ENCODE measurements around the gene STIM1. TPM values are rescaled to one million over a fixed set of nuclear protein-coding genes. Genes with fewer than 3 reads are reported as not detected.

STIM1 gene
- total RNA-seq, 4 donors from 2014 or later: 65.2 to 150 (median 92.6) TPM

DNA sequence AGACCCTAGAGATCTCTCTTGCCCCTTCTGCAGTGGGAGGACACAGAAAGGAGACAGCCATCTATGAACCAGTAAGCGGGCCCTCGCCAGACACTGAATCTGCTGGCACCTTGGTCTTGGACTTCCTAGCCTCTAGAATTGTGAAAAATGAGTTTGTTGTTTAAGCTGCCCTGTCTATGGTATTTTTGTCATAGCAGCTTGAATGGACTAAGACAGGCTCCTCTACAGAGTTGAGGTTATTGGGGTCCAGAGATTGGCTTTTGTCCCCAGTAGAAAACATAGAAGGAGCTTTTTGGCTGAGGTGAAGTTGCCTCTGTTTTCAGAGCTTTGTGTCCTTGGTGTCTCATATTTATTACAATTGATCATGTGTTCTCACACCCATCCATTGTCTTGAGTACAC lies 77.2 kb downstream of the STIM1 start:
- Histone ChIP-seq H3K27ac (replicated peaks in 1 of 4) (no peak overlapping the region), H3K27me3 (no peaks in the 10 kb centered on the region), H3K9me3 (no peaks in the 10 kb centered on the region), H3K36me3 (no peaks in the 10 kb centered on the region), H3K4me1 (peaks cover 39 to 66% (median 50%) of the 10 kb centered on the region in 4 donors), H3K4me3 (no peak overlapping the region)
- WGBS: 100% methylated on average over 2 of the region's 2 CpGs
- intact Hi-C loops (cut with DNase I): no loop called here
- no peak for DNase-seq (ENCODE audit: extremely low spot score)
- TF ChIP-seq EP300 (IDR thresholded peaks at IDR 0.05) (no peak), POLR2A (IDR thresholded peaks at IDR 0.05; ENCODE audit: low read depth) (no peak)

GRCh38 chr11:3933165-3933628 lies 77.7 kb downstream of the STIM1 start:
- TF ChIP-seq POLR2AphosphoS5 (IDR thresholded peaks at IDR 0.05): no peak
- no peak for TF ChIP-seq CTCF (IDR thresholded peaks at IDR 0.05)
- no peak for TF ChIP-seq POLR2A (IDR thresholded peaks at IDR 0.05; ENCODE audit: low read depth)
- TF ChIP-seq EP300 (IDR thresholded peaks at IDR 0.05): no peak
- 87% methylated on average over 1 of the region's 1 CpG for WGBS
- DNase-seq (ENCODE audit: extremely low spot score): no peak
- no peaks in the 10 kb centered on the region for H3K36me3 ChIP-seq
- no peak overlapping the region for H3K4me3 ChIP-seq
- H3K27me3 ChIP-seq: no peaks in the 10 kb centered on the region
- no peaks in the 10 kb centered on the region for H3K9me3 ChIP-seq
- H3K4me1 ChIP-seq: peaks cover 39 to 66% (median 51%) of the 10 kb centered on the region in 4 donors
- no peak overlapping the region for H3K27ac ChIP-seq (replicated peaks in 1 of 4)
- intact Hi-C loops (cut with DNase I): no loop called here

DNA sequence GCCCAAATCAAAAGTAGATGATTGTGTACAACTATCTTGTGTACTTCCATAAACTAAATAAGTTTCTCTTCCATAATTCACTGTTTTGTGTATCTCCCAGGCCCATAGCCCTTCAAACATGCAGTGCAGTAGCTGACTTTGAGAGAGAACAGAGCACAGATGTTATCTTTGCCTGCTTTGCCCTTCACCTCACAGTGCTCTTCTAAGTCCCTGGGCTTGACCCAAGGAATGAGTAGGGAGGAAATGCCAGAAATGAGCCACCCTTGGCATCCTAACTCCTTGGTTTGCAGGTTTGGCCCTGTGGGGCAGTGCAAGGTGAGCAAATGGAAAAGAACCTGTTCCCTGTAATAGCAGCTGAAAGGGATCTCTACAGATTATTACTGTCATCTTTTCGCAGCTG lies 79.2 kb downstream of the STIM1 start:
- TF ChIP-seq CTCF (IDR thresholded peaks at IDR 0.05) (no peak), POLR2AphosphoS5 (IDR thresholded peaks at IDR 0.05) (no peak), POLR2A (IDR thresholded peaks at IDR 0.05; ENCODE audit: low read depth) (no peak), EP300 (IDR thresholded peaks at IDR 0.05) (no peak)
- Histone ChIP-seq H3K4me3 (no peak overlapping the region), H3K4me1 (peaks cover 30 to 70% (median 51%) of the 10 kb centered on the region in 4 donors), H3K36me3 (no peaks in the 10 kb centered on the region), H3K9me3 (no peaks in the 10 kb centered on the region), H3K27ac (replicated peaks in 1 of 4) (no peak overlapping the region), H3K27me3 (no peaks in the 10 kb centered on the region)
- 75% methylated on average over 1 of the region's 1 CpG for WGBS
- intact Hi-C loops (cut with DNase I): no loop called here
- DNase-seq (ENCODE audit: extremely low spot score): no peak

- no peaks in the 10 kb centered on the region for H3K27me3 ChIP-seq
- WGBS: 92% methylated on average over 1 of the region's 1 CpG
- DNase-seq (ENCODE audit: extremely low spot score): no peak
- H3K4me1 ChIP-seq: peaks cover 23 to 68% (median 49%) of the 10 kb centered on the region in 4 donors
- intact Hi-C loops (cut with DNase I): no loop called here
- H3K27ac ChIP-seq (replicated peaks in 1 of 4): no peak overlapping the region
- TF ChIP-seq EP300 (IDR thresholded peaks at IDR 0.05) (no peak), POLR2A (IDR thresholded peaks at IDR 0.05; ENCODE audit: low read depth) (no peak), POLR2AphosphoS5 (IDR thresholded peaks at IDR 0.05) (no peak), CTCF (IDR thresholded peaks at IDR 0.05) (no peak)
- H3K4me3 ChIP-seq: no peak overlapping the region
- no peaks in the 10 kb centered on the region for H3K9me3 ChIP-seq
- no peaks in the 10 kb centered on the region for H3K36me3 ChIP-seq
These were observed 81.1 kb downstream of the STIM1 start for GRCh38 chr11:3936517-3936916.

DNA sequence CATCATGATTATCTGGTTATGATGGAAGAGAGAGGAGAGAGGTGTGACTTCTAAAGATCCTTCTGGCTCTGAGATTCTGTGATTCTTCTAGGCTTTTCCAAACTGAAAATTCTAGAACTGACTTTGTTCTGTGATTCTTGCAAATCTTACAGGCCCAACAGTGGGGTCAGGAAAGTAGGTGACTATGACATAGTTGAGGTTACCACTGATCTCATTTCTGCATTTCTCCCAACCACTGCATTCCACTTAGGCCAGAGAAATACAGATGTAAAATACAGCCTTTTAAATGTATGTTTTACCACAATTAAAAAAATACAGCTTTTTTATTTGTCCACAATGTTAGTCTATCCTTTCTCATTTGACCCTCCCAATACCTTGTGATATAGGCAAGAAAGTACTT lies 83.7 kb downstream of the STIM1 start:
- intact Hi-C loops (cut with DNase I): no loop called here
- no peaks in the 10 kb centered on the region for H3K9me3 ChIP-seq
- no peak for TF ChIP-seq POLR2AphosphoS5 (IDR thresholded peaks at IDR 0.05)
- TF ChIP-seq CTCF (IDR thresholded peaks at IDR 0.05): no peak
- no peak for TF ChIP-seq EP300 (IDR thresholded peaks at IDR 0.05)
- no peak for TF ChIP-seq POLR2A (IDR thresholded peaks at IDR 0.05; ENCODE audit: low read depth)
- no peak for DNase-seq (ENCODE audit: extremely low spot score)
- H3K27me3 ChIP-seq: no peaks in the 10 kb centered on the region
- no peaks in the 10 kb centered on the region for H3K36me3 ChIP-seq
- no peak overlapping the region for H3K4me3 ChIP-seq
- H3K4me1 ChIP-seq: peaks cover 39 to 84% (median 70%) of the 10 kb centered on the region in 4 donors
- H3K27ac ChIP-seq (replicated peaks in 1 of 4): peak overlapping the region in 1 of 4 donors; percentile 12

Data from esophagus muscularis mucosa (tissue), 4 donors.